WTC11 (cell line): ENCODE data around the gene HRCT1.

ENCODE experiments used
- CREM ChIP-seq: sonication (generic); formaldehyde crosslinking; IDR thresholded peaks from 2 replicates; pipeline ENCODE4 v1.8.1; 2022; ENCODE audit warnings: mild to moderate bottlenecking, missing genetic modification reagents, moderate library complexity
- NR3C1 ChIP-seq: sonication (generic); formaldehyde crosslinking; conservative IDR thresholded peaks from 2 replicates; pipeline ENCODE4 v1.8.1; 2023; ENCODE audit warnings: low read depth, mild to moderate bottlenecking, missing genetic modification reagents
- RELA ChIP-seq: sonication (generic); formaldehyde crosslinking; IDR thresholded peaks from 2 replicates; pipeline ENCODE4 v1.8.1; 2022; ENCODE audit warnings: missing genetic modification reagents, mild to moderate bottlenecking, borderline replicate concordance
- SMAD4 ChIP-seq: sonication (generic); formaldehyde crosslinking; IDR thresholded peaks from 2 replicates; pipeline ENCODE4 v1.8.0; 2022; ENCODE audit warnings: mild to moderate bottlenecking, missing genetic modification reagents
- SP1 ChIP-seq: sonication (generic); formaldehyde crosslinking; conservative IDR thresholded peaks from 2 replicates; pipeline ENCODE4 v1.8.1; 2022; ENCODE audit warnings: missing genetic modification reagents
- ZBTB21 ChIP-seq: sonication (generic); formaldehyde crosslinking; IDR thresholded peaks from 2 replicates; pipeline ENCODE4 v1.8.1; 2023; ENCODE audit warnings: mild to moderate bottlenecking, missing genetic modification reagents, borderline replicate concordance
- TF ChIP-seq, protein P1 (sequence below): fragments of 200-600 bp; IDR thresholded peaks from 2 replicates; pipeline ENCODE4 v1.8.0; 2022; ENCODE audit warnings: antibody characterized with exemption

DNA sequence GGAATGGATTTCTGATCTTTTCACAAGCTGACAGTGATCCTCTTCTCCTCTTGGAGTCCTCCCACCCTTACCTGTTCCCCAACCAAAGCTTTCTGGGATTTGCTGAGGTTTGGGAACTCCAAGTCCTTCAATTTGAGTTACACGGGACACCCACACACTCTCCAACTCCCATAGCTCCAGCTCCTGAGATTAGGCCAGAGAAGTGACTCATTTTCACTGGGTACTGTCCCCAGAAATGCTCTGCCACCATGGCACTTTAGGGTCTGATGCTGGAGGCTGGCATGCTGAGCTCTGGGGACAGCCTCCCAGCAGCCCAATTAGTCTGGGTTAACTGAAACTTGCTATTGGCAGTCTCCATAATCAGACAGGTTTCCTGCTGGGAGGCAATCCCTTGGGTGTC, 14.0 kb upstream of the HRCT1 start:
- no peak for TF ChIP-seq SMAD4
- TF ChIP-seq, protein P1, sequence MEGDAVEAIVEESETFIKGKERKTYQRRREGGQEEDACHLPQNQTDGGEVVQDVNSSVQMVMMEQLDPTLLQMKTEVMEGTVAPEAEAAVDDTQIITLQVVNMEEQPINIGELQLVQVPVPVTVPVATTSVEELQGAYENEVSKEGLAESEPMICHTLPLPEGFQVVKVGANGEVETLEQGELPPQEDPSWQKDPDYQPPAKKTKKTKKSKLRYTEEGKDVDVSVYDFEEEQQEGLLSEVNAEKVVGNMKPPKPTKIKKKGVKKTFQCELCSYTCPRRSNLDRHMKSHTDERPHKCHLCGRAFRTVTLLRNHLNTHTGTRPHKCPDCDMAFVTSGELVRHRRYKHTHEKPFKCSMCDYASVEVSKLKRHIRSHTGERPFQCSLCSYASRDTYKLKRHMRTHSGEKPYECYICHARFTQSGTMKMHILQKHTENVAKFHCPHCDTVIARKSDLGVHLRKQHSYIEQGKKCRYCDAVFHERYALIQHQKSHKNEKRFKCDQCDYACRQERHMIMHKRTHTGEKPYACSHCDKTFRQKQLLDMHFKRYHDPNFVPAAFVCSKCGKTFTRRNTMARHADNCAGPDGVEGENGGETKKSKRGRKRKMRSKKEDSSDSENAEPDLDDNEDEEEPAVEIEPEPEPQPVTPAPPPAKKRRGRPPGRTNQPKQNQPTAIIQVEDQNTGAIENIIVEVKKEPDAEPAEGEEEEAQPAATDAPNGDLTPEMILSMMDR: no peak
- TF ChIP-seq CREM (CRISPR knock-in tag): no peak
- TF ChIP-seq NR3C1: no peak
- no peak for TF ChIP-seq RELA (CRISPR knock-in tag)
- TF ChIP-seq SP1: no peak
- no peak for TF ChIP-seq ZBTB21 (CRISPR knock-in tag)
